ENCODE measurements around the gene FBXO36.
"Not testable (repeated sequence)": the region's sequence is repeated elsewhere in the genome, so short reads cannot be mapped to it uniquely, and the experiment has no call there.

The FBXO36 gene

DNA sequence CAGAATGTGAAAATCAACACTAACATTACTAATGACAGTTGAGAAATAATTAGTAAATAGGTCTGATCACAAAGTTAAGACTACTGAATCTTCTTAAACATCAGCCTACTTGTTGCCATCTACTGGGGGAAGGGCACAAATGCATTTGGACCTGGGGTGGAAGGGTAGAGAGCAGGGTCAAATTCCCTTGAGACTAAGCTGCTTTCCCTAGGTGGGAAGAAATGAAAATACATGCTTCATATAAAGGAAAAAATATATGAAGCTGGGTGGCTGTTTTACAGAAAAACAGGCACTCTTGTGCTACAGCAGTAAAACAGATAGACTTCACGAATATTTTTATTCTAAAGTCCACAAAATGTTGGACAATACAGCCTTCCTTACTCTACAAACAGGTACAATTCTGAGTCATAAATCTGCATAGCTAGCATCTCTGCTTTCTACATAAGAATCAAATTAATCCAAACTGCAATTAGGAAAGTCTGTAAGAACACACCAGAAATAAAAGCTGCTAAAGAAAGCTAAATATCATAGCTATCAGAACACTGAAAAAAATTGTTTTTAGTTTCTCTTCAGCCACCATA, 11.4 kb upstream of the FBXO36 start:
- no peak for DNase-seq (ENCODE audit: low spot score)

DNA sequence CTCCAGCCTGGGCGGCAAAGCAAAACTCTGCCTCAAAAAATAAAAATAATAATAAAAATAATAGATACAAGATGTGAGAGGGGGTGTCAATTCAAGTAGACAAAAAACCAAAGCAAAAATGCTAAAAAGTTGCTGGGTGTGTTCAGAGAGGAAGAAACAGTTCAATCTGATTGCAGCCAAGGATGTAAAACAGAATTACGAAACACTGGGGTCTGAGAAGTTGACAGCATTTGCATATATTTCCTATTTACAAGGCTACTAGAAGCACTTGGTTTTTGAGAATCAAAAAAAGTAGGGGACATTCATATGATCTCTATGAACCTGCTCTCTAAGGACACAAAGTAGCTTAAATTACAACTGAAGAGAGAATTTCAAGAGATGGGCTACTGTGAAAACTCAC, 8.1 kb upstream of the FBXO36 start:
- no peak for DNase-seq (ENCODE audit: low spot score)

DNA sequence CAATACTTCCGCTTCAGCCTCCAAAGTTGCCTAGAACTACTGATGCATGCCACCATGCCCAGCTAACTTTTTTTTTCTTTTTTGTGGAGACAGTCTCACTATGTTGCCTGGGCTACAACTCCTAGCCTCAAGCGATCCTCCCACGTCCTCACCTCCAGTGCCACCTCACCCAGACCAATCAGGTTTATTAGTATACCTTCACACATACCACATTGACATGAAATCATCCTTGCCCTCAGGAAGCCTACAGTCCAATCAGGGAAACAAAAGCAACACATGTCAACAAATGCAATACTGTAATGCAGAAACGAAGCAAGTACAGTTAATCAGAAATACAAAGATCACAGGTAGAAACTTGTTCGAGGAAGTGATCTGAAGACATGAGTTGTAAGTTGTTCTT, 4.5 kb upstream of the FBXO36 start:
- no peak for DNase-seq (ENCODE audit: low spot score)

DNA sequence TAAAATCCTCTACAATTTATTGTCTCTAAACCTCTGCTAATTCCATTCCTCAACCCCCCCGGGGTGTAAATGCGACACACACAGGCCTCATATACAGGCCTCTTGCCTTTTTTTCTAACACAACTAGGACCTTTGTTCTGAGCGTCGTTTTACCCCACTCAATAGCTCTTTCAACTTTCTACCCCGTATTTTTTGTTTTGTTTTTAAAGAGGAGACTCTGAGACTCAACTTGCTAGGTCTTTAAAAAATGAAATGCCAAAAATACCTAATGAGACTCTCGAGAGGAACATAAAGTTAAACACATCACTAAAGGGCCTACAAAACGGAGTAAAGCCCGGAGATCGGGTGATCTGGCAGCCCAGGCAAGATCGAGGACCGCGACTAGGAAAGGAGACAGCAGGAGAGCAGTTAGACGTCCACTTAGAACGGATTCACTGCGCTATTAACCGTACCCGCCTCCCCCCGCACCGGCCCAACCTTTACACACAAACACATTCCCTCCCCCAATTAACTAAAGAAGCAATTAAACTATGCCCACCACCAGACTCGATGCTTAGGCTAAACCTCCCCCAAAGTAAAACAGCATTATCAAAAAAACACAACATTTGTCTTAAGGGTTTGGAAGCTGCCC, 2.2 kb upstream of the FBXO36 start:
- DNase-seq (ENCODE audit: low spot score), result peak; percentile 25

DNA sequence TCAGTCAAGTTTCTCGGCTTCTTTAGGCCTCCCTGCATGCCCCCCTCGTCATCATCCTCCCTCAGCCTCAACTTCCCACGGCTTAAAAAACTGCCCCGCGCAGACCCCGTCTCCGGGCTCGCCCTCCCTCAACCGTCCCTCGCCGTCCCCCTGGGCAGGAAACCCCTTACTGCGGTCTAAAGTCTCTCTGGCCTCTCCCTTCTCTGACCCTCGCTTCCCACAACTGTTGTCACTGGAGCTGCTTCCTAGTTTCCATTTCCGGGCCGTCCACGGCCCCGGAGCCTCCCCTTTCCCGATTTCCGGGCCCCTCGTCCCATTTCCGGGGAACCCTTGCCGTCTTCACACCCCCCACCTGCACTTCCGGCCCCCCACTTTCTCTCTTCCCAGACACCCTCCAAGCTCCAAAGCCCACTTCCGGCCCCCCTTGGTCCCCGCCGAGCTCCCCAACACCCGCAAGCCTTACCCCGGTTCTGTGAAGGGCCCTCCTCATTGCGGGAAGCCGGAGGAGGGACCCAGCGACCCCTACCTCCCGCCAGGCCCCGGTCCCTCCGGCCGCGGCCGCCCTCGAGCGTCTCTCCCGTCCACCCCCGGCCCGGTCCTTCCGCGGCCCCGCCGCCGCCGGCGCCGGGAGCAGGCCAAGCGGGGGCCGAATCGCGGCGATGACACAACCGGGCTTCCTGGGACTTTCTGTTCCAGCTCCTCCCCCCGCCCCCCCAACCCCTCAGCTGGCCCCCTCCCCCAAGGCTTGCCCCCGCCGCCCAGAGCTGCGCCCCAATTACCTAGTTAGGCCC, 1.0 kb upstream of the FBXO36 start:
- DNase-seq (ENCODE audit: low spot score), result peak; percentile 78

DNA sequence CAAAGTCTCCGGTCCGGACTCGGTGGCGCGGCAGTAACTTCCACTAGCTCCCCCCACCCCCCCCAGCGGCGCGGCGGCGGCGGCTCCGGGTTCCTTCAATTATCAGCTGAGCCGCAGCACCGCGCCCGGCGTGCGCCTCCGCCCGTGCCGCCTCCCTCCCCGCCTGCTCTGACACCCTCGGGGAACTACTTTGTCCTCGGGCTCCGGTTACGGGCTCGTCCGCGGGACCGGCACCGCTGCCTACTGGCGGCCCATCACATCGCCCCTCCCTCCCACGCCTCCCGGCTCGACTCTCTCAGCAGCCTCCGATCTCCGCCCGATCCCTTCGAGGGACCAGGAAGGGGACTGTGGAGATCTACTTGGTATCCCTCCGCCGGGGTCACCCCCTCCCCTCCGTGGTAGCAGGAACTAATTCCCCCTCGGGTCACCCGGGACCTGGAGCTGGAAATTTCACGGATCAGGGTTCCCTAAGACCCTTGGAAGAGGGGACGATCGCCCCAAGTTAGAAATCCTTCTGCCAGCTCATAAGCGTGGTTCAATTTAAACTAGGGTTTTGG, 333 bp upstream of the FBXO36 start, which contains the start of gene TRIP12:
TSS of gene TRIP12 (minus strand) at position 118 of the 557 bp plus-strand sequence. CDS start 41,930 bp downstream, outside the sequence.
- DNase-seq (ENCODE audit: low spot score), result peak; percentile 94

DNA sequence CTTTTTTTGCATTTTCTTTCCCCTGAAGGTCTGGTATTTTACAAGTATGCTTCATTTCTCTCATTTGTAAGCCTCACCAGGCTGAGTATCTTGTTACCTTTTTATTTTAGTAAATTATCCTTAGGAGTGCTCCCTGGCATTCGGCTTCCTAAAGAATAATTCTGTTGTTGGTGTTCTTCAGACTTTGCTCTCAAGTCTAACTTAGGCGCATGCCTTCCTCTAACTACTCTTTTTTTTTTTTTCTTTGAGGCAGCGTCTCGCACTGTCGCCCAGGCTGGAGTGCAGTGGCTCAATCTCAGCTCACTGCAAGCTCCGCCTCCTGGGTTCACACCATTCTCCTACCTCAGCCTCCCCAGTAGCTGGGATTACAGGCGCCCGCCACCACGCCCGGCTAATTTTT, 2.2 kb downstream of the FBXO36 start:
- DNase-seq (ENCODE audit: low spot score), result not testable (repeated sequence)

DNA sequence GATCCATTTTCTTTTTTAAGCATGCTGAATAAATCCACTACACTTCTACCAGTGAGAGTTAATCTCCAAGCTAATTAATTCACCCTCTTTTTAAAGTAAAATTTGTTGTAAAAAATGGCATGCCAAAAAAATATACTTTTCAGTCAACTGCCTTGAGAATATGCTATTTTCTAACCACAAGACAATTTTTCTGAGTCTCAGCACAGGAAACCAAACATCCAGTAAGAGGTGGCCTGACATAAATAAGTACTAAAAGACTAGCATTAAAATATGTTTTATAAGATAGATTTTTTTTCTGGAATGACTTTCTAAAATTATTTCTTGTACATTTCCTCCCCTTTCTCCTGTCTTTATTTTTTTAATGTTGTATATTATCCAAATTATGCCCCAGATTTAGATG, 2.9 kb downstream of the FBXO36 start:
- no peak for DNase-seq (ENCODE audit: low spot score)

DNA sequence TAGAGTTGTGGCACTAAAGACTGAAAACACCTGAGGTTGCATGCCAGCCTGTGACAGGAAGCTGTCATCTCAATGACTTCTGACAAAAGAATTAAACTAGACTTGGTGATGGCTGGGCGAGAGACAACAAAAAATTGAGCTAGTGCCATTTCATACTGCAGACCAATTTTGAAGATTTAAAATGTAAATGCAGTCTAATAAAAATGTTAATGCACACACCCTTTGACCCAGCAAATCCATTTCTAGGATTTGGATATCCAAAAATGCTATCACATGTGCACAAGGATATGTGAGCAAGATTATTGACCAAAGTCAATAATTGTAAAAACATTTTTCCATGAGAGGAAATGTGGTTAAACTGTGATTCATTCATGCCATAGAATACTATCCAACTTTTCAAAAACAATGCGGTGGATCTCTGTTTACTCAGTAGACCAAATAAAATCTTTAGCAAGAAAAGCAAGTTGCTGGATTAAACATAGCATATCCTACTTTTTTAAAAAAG, 5.6 kb downstream of the FBXO36 start:
- DNase-seq (ENCODE audit: low spot score), result peak; percentile 34

DNA sequence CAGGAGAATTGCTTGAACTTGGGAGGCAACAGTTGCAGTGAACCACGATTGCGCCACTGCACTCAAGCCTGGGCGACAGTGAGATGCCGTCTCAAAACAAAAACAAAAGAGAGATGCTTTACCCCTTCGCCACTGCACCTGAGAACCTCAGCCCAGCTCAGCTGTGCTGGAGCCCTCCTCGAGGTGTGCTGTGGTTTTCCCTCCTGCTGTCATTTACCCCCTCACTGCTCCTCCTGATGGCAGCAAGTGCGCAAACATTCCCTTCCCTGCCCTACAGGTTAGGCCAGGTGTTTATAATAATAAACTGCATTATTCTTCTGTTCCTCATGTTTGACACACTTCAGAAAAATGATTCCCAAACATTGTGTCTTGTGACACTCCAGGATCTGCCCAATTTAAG, 8.4 kb downstream of the FBXO36 start:
- DNase-seq (ENCODE audit: low spot score), result no peak

DNA sequence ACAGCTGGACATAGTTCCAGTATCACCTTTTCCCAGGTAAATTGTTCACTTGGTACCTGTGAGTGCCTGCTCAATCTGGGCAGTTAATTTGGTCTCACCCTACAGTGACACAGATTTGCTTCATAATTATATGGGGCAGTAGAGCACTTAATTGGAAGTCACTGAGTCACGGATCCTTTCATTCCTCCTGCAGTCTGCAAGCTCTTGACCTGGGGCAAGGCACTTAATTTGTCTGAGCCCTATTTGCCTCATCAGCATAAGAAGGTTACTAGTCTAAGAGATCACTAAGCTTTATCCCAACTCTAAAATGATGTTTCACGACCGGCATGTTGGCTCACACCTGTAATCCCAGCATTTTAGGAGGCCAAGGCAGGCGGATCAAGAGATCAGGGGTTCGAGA, 8.9 kb downstream of the FBXO36 start:
- no peak for DNase-seq (ENCODE audit: low spot score)

DNA sequence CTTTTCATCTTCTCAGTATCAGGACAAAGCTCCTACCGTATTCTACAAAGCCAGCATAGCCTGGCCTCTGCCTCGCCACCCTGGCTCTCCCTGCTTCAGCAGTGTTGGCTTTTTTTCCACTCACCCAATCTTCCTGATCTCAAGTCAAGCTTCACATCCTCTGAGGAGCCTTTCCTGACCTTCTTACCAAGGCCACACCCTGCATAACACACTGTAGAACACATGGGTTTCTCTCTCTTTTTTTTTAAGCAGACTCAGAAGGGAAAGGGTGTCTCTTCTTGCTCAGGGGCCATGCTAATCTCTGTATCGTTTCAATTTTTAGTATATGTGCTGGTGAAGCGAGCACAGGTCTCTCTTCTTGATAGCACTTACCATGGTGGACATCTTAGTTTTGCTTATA, 15.2 kb downstream of the FBXO36 start:
- DNase-seq (ENCODE audit: low spot score), result no peak

DNA sequence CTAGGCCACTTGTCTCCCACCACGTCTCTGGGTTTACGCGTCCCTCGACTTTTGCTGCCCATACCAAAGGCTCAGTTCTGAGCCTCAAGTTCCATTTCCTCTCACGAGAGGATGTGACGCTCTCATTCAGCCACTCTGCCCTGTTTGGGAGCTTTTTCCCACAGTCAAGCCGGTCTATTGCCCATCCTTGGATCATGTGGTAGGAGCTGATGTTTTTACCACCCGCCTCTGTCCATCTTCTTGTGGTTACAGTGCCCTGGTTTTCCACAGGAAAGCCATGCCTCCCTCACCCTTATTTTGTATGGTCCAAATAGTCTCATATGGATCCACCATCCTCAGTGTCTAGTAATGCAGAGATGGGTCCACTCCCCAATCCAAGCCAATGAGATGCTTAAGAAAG, 20.4 kb downstream of the FBXO36 start:
- no peak for DNase-seq (ENCODE audit: low spot score)

DNA sequence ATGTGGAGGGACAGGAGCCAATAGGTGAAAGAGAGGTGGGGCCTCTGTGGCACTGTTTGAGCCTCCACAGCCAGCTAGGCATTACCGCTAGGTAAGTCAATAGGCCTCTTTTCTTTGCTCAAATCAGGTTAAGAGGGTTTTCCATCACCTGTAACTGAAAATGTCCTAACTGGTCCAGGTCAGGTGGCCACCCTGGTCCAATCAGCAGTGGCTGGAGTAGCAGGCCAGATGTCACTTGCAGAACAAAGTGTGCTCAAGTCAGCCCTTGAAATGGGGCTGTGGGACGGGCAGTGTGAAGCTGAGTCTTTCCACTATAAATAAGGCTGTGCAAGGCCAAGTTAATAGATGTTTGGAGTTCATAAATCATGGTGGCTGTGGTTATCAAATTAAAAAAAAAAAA, 20.9 kb downstream of the FBXO36 start:
- no peak for DNase-seq (ENCODE audit: low spot score)

DNA sequence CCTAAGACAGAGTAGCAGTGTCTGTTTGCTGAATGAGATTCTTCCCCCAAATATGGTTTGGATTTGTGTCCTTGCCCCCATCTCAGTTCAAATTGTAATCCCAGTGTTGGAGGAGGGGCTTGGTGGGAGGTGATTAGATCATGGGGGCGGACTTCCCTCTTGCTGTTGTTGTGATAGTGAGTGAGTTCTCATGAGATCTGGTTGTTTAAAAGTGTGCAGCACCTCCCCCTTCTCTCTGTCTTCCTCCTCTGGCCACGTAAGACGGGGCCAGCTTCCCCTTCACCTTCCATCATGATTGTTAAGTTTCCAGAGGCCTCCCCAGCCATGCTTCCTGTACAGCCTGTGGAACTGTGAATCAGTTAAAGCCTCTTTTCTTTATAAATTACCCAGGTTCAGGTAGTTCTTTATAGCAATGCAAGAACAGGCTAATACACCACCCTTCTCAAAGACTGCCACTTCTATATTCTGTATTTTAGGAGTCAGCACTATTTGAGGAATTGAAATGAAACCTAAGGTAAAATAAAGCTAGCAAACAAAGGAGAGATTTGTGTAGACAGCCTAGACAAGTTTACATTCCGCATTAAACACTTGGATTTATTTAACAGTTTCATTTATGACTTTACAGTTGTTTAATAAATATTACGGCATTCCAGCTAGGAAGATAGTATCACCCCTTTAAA, 21.6 kb downstream of the FBXO36 start:
- no peak for DNase-seq (ENCODE audit: low spot score)

DNA sequence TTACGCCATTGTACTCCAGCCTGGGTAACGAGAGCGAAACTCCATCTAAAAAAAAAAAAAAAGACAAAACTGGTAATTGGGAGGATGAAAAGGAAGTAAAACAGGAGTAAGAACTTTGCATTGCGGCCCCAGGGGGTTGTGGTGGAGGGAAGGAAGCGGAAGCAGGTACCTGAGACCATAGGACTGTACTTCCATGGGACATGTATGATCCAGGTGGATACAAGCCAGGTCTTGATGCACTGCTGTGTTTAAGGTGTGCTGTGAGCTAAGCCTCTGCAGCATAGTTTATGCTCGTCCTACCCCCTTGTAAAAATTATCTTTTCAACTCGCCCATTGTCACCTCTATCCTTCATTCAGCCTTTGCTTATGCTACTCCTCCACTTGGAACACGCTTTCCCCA, 23.7 kb downstream of the FBXO36 start:
- DNase-seq (ENCODE audit: low spot score), result no peak

DNA sequence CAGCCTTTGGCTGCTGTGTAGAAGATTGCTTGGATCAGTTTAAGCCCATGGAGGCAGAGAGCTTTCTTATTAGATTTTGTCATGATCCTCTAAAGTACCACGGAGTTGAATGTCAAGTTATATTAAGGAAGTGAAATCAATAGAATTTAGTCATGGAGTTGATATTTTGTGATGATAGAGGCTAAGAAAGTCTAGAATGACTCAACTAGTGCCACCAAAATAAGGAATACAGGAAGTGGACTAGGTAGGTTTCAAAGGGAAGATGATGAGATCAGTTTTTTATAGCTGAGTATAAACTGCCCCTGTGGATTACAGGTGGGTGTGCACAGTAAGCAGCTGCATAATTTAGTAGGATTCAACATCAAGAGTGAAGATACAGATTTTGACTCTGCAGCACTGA, 25.2 kb downstream of the FBXO36 start:
- DNase-seq (ENCODE audit: low spot score), result no peak

DNA sequence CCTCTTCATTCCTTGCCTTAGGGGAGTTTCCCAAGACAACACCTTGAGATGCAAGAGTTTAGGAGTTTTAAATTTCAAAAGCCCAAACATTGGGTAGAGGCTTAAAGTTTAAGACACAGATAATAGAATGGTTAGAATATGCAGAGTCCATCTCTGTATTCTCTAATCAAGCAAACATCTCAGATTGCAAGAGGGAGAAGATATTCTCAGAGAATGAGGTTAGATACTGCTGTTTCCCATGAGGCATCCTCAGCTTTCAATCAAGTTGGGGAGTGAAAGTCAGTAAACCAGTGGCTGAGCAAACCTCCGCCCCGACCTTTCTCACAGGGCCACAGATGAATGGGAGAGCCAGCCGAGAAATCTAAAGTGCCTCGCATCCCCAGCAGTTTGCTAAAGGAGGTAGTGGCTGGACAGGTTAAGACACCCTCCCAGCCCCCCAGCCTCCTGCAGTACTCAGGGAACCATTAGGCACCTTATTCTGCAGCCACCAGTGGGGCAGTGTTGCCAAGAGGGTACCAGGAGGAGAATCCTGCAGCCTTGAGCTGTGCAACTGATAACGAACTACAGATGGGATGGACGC, 30.0 kb downstream of the FBXO36 start:
- DNase-seq (ENCODE audit: low spot score), result no peak

DNA sequence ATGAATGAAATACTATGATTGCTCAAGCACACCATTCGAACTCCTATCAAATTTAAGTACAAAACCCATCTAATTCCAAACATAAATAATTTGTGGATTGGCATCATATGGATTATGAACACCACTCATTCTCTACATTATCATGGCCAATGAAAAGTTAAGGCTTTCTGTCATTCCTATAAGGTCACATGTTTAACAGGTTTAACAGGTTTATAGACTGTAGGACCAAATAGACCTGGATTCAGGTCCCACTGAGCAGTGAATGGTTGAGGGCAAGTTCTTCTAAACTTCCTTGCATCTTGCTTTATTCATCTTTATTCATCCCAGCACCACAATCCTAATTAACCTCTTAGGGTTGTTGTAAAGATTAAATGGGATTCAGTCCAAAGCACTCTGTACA, 33.4 kb downstream of the FBXO36 start:
- DNase-seq (ENCODE audit: low spot score), result no peak

DNA sequence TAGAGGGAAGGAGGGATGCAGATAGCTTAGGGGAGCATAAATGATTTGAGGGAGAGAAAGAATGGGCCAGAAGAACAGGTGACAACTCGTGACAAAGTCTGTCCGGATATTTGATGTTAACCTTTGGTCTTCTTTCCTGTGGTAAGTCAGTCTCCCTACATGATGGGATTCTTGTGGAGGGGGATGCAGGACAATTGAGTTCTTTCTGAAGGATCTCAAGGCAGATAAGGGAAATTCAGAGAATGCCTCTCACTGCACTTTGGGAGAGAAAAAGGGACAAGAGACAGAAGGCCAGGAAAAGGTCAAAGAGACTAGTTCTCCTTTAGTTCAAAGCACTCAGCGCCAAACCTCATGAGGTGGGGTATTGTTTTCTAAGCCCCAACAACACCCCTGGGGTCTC, 34.2 kb downstream of the FBXO36 start:
- DNase-seq (ENCODE audit: low spot score), result no peak

DNA sequence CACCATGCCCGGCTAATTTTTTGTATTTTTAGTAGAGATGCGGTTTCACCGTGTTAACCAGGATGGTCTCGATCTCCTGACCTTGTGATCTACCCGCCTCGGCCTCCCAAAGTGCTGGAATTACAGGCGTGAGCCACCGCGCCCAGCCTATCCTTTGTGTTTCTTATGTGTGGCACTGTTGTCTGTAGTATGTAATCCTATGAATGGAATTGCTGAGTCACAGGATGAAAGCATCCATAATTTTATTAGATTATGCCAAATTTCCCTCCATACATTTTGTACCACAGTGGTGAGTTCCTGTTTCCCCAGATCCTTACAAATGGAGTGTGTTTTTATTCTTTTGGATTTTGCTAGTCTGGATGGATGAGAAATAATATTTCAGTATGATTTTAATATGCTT, 41.3 kb downstream of the FBXO36 start:
- DNase-seq (ENCODE audit: low spot score), result not testable (repeated sequence)

DNA sequence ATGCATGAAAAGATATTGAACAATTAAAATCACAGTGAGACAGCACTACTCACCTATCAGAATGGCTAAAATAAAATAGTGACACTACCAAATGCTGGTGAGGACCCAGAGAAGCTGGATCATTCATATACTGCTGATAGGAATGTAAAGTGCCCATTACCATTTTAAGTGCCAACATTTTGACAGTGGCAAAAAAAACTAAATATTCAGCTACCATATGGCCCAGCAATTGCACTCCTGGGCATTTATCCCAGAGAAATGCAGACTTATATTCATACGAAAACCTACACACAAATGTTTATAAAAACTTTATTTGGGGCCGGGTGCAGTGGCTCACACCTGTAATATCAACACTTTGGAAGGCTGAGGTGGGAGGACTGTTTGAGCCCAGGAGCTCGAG, 47.6 kb downstream of the FBXO36 start:
- DNase-seq (ENCODE audit: low spot score), result no peak

All from AG20443 (cell line).